ENCODE measurements around the gene KLHL29. TPM values are rescaled to one million over a fixed set of nuclear protein-coding genes. Genes with fewer than 3 reads are reported as not detected.
"Not testable (repeated sequence)": the region's sequence is repeated elsewhere in the genome, so short reads cannot be mapped to it uniquely, and the experiment has no call there.

KLHL29 gene
- polyA plus RNA-seq, 1 donor from 2014 or later: 42.4 TPM

- H3K9me3 ChIP-seq (ENCODE audit: low read length): no peaks in the 10 kb centered on the region
- H3F3A ChIP-seq (ENCODE audit: insufficient read depth, low read length, poor library complexity, severe bottlenecking): no peaks in the 10 kb centered on the region
- H3K9ac ChIP-seq (ENCODE audit: low read length): no peak overlapping the region
- no peak overlapping the region for H3K4me2 ChIP-seq (ENCODE audit: low read length)
- no peaks in the 10 kb centered on the region for H3K9me2 ChIP-seq (ENCODE audit: insufficient read depth, low read length)
- H2AFZ ChIP-seq (ENCODE audit: low read depth, low read length): no peak overlapping the region
- peaks cover 5% of the 10 kb centered on the region for H3K36me3 ChIP-seq (ENCODE audit: insufficient read depth, low read length)
- TF ChIP-seq SMC3 (conservative IDR thresholded peaks at IDR 0.05; ENCODE audit: poor library complexity): no peak
- no peak for TF ChIP-seq EP300 (conservative IDR thresholded peaks at IDR 0.05; ENCODE audit: poor library complexity, severe bottlenecking)
- H3K4me3 ChIP-seq (ENCODE audit: low read length): no peak overlapping the region
- H4K20me1 ChIP-seq (ENCODE audit: insufficient read depth): no peaks in the 10 kb centered on the region
- no peaks in the 10 kb centered on the region for H3K27me3 ChIP-seq (ENCODE audit: insufficient read depth, low read depth, low read length)
- H3K79me2 ChIP-seq (replicated peaks; ENCODE audit: insufficient read depth, low read length): peaks cover 3% of the 10 kb centered on the region
- H3K27ac ChIP-seq (ENCODE audit: low read length): no peak overlapping the region
Observed at GRCh38 chr2:23721454-23721826, 336.5 kb downstream of the KLHL29 start.

DNA sequence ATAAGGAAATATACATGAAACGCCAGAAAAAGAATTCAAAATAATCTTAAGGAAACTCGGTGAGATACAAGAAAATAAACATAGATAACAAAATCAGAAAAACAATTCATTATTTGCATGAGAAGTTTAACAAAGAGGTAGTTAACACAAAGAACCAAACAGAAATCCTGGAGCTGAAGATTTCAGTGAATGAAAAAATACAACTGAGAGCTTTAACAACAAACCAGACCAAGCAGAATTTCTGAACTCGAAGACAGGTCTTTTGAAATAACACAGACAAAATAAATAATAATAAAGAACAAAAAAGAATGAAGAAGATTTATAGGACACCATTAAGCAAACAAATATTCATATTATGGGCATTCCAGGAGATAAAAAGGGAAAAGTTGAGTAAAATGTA, 337.3 kb downstream of the KLHL29 start:
- no peak overlapping the region for H2AFZ ChIP-seq (ENCODE audit: low read depth, low read length)
- no peaks in the 10 kb centered on the region for H4K20me1 ChIP-seq (ENCODE audit: insufficient read depth)
- no peak overlapping the region for H3K27ac ChIP-seq (ENCODE audit: low read length)
- H3K4me3 ChIP-seq (ENCODE audit: low read length): no peak overlapping the region
- H3K79me2 ChIP-seq (replicated peaks; ENCODE audit: insufficient read depth, low read length): peaks cover 3% of the 10 kb centered on the region
- H3K36me3 ChIP-seq (ENCODE audit: insufficient read depth, low read length): peaks cover 5% of the 10 kb centered on the region
- H3K4me2 ChIP-seq (ENCODE audit: low read length): no peak overlapping the region
- no peaks in the 10 kb centered on the region for H3K9me3 ChIP-seq (ENCODE audit: low read length)
- H3K9me2 ChIP-seq (ENCODE audit: insufficient read depth, low read length): no peaks in the 10 kb centered on the region
- H3F3A ChIP-seq (ENCODE audit: insufficient read depth, low read length, poor library complexity, severe bottlenecking): no peaks in the 10 kb centered on the region
- no peak for TF ChIP-seq EP300 (conservative IDR thresholded peaks at IDR 0.05; ENCODE audit: poor library complexity, severe bottlenecking)
- TF ChIP-seq MXI1 (conservative IDR thresholded peaks at IDR 0.05; ENCODE audit: poor library complexity, severe bottlenecking): no peak
- TF ChIP-seq TAF1 (IDR thresholded peaks at IDR 0.05; ENCODE audit: low read depth): no peak
- TF ChIP-seq CTCF (IDR thresholded peaks at IDR 0.05; ENCODE audit: poor library complexity, severe bottlenecking): no peak
- TF ChIP-seq RAD21 (conservative IDR thresholded peaks at IDR 0.05): no peak
- TF ChIP-seq SMC3 (conservative IDR thresholded peaks at IDR 0.05; ENCODE audit: poor library complexity): no peak
- TF ChIP-seq, protein P1, sequence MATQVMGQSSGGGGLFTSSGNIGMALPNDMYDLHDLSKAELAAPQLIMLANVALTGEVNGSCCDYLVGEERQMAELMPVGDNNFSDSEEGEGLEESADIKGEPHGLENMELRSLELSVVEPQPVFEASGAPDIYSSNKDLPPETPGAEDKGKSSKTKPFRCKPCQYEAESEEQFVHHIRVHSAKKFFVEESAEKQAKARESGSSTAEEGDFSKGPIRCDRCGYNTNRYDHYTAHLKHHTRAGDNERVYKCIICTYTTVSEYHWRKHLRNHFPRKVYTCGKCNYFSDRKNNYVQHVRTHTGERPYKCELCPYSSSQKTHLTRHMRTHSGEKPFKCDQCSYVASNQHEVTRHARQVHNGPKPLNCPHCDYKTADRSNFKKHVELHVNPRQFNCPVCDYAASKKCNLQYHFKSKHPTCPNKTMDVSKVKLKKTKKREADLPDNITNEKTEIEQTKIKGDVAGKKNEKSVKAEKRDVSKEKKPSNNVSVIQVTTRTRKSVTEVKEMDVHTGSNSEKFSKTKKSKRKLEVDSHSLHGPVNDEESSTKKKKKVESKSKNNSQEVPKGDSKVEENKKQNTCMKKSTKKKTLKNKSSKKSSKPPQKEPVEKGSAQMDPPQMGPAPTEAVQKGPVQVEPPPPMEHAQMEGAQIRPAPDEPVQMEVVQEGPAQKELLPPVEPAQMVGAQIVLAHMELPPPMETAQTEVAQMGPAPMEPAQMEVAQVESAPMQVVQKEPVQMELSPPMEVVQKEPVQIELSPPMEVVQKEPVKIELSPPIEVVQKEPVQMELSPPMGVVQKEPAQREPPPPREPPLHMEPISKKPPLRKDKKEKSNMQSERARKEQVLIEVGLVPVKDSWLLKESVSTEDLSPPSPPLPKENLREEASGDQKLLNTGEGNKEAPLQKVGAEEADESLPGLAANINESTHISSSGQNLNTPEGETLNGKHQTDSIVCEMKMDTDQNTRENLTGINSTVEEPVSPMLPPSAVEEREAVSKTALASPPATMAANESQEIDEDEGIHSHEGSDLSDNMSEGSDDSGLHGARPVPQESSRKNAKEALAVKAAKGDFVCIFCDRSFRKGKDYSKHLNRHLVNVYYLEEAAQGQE (IDR thresholded peaks at IDR 0.05; ENCODE audit: borderline replicate concordance): no peak
- no peaks in the 10 kb centered on the region for H3K27me3 ChIP-seq (ENCODE audit: insufficient read depth, low read depth, low read length)
- no peak overlapping the region for H3K9ac ChIP-seq (ENCODE audit: low read length)

DNA sequence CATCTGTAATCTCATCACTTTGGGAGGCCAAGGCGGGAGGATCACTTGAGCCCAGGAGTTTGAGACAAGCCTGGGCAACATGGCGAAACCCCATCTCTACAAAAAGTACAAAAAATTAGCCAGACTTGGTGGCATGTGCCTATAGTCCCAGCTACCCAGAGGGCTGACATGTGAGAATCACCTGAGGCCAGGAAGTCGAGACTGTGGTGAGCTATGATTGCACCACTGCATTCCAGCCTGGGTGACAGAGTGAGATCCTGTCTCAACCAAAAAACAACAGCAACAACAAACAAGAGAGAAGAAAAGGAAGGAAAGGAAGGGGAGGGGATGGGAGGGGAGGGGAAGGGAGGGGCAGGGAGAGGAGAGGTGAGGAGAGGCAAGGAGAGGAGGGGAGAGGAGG, 338.1 kb downstream of the KLHL29 start:
- H3F3A ChIP-seq (ENCODE audit: insufficient read depth, low read length, poor library complexity, severe bottlenecking); H3K79me2 ChIP-seq (replicated peaks; ENCODE audit: insufficient read depth, low read length); H3K27me3 ChIP-seq (ENCODE audit: insufficient read depth, low read depth, low read length); H2AFZ ChIP-seq (ENCODE audit: low read depth, low read length); H3K4me3 ChIP-seq (ENCODE audit: low read length); H3K36me3 ChIP-seq (ENCODE audit: insufficient read depth, low read length); H3K9me3 ChIP-seq (ENCODE audit: low read length); H3K9ac ChIP-seq (ENCODE audit: low read length); H3K4me2 ChIP-seq (ENCODE audit: low read length); H3K27ac ChIP-seq (ENCODE audit: low read length); H4K20me1 ChIP-seq (ENCODE audit: insufficient read depth); H3K9me2 ChIP-seq (ENCODE audit: insufficient read depth, low read length): not testable (repeated sequence)
